IMR-90 (cell line): ENCODE measurements around the gene BTRC. TPM values are rescaled to one million over a fixed set of nuclear protein-coding genes. Genes with fewer than 3 reads are reported as not detected.
A peak's percentile ranks its signal among the peaks of the same experiment; 100 is the strongest.

Experiments used
- ATAC-seq: fragments of 200-7000 bp; cut with Tn5 transposase; 2 replicates; pipeline ENCODE4 v1.9.1; 2020; ENCODE audit warnings: low read depth, mild to moderate bottlenecking, moderate library complexity
- BruUV-seq: library from RNA; stranded (reverse); fragments of 400-500 nt; replicated peaks from 2 replicates; lab custom pipeline; 2021; lab: Mats Ljungman, UMichigan
- CTCF ChIA-PET: fragments of 300-600 bp; formaldehyde crosslinking; extraction: SDS; loops from one replicate; lab custom pipeline; 2021; ENCODE audit warnings: antibody characterized with exemption; lab: Yijun Ruan, JAX
- POLR2A ChIA-PET: fragments of 300-600 bp; sonication (Branson Sonifier 250); formaldehyde crosslinking; loops from one replicate; lab custom pipeline; 2022; ENCODE audit warnings: antibody characterized with exemption; ENCODE audit not compliant: unreplicated experiment; lab: Charles Lee
- DNase-seq: peaks from one replicate; pipeline ENCODE4 v3.0.0; 2013
- H2AFZ ChIP-seq: replicated peaks from 2 replicates; pipeline ENCODE3; 2013; ENCODE audit warnings: low read length, mild to moderate bottlenecking; ENCODE audit not compliant: poor library complexity
- H2AK5ac ChIP-seq: 2 replicates; pipeline ENCODE4 v1.6.1; 2013; ENCODE audit warnings: low read depth, low read length, inconsistent platforms
- H2AK9ac ChIP-seq: replicated peaks from 2 replicates; pipeline ENCODE3; 2013; ENCODE audit warnings: mild to moderate bottlenecking, low read depth, low read length, moderate library complexity; ENCODE audit not compliant: poor library complexity
- H2BK120ac ChIP-seq: 2 replicates; pipeline ENCODE4 v1.6.1; 2013; ENCODE audit warnings: low read depth, low read length, inconsistent platforms
- H2BK15ac ChIP-seq: 3 replicates; pipeline ENCODE4 v1.6.1; 2013; ENCODE audit warnings: low read depth, low read length, inconsistent platforms
- H2BK20ac ChIP-seq: 2 replicates; pipeline ENCODE4 v1.6.1; 2013; ENCODE audit warnings: low read depth, mild to moderate bottlenecking, inconsistent platforms, low read length, moderate library complexity
- H2BK5ac ChIP-seq: 2 replicates; pipeline ENCODE4 v1.6.1; 2013; ENCODE audit warnings: mild to moderate bottlenecking, low read depth, low read length, inconsistent platforms; ENCODE audit not compliant: poor library complexity, severe bottlenecking
- H3K14ac ChIP-seq: replicated peaks from 2 replicates; pipeline ENCODE4 v1.6.1; 2013; ENCODE audit warnings: low read depth, low read length, inconsistent platforms
- H3K18ac ChIP-seq: 2 replicates; pipeline ENCODE4 v1.6.1; 2013; ENCODE audit warnings: low read depth, low read length, control low read depth
- H3K23ac ChIP-seq: 2 replicates; pipeline ENCODE4 v1.6.1; 2013; ENCODE audit warnings: low read depth, low read length, inconsistent platforms
- H3K27ac ChIP-seq: 2 replicates; pipeline ENCODE4 v1.5.1; 2013; ENCODE audit warnings: mild to moderate bottlenecking, control low read depth, low read length; ENCODE audit not compliant: insufficient read depth
- H3K27me3 ChIP-seq: 2 replicates; pipeline ENCODE4 v1.6.1; 2013; ENCODE audit warnings: low read length; ENCODE audit not compliant: control insufficient read depth, insufficient read depth
- H3K36me3 ChIP-seq: 2 replicates; pipeline ENCODE4 v1.6.1; 2013; ENCODE audit warnings: low read length, mixed read lengths; ENCODE audit not compliant: control insufficient read depth, insufficient read depth
- H3K4ac ChIP-seq: 2 replicates; pipeline ENCODE4 v1.6.1; 2013; ENCODE audit warnings: low read depth, low read length, inconsistent platforms
- H3K4me1 ChIP-seq: 2 replicates; pipeline ENCODE4 v1.6.1; 2013; ENCODE audit warnings: low read length, mixed read lengths; ENCODE audit not compliant: control insufficient read depth, insufficient read depth
- H3K4me2 ChIP-seq: 2 replicates; pipeline ENCODE4 v1.6.1; 2013; ENCODE audit warnings: low read depth, mild to moderate bottlenecking, control low read depth, low read length, moderate library complexity
- H3K4me3 ChIP-seq: 2 replicates; pipeline ENCODE4 v1.5.1; 2013; ENCODE audit warnings: low read depth, mild to moderate bottlenecking, control low read depth, low read length, moderate library complexity; ENCODE audit not compliant: insufficient read depth
- H3K56ac ChIP-seq: 2 replicates; pipeline ENCODE4 v1.6.1; 2013; ENCODE audit warnings: low read length, inconsistent platforms; ENCODE audit not compliant: insufficient read depth; ENCODE audit errors: extremely low read depth
- H3K79me1 ChIP-seq, 2 experiments: 2 replicates each; pipeline ENCODE4 v1.6.1; 2013; ENCODE audit warnings: low read length in 2 of 2, inconsistent platforms in 1 of 2, low read depth in 1 of 2
- H3K9ac ChIP-seq: 2 replicates; pipeline ENCODE4 v1.6.1; 2013; ENCODE audit warnings: low read depth, low read length, control low read depth
- H3K9me1 ChIP-seq: 2 replicates; pipeline ENCODE4 v1.6.1; 2013; ENCODE audit warnings: low read length, inconsistent platforms; ENCODE audit not compliant: insufficient read depth
- H3K9me3 ChIP-seq: 2 replicates; pipeline ENCODE4 v1.6.1; 2013; ENCODE audit warnings: low read length; ENCODE audit not compliant: control insufficient read depth, insufficient read depth
- H4K20me1 ChIP-seq: 2 replicates; pipeline ENCODE4 v1.6.1; 2013; ENCODE audit warnings: low read length, inconsistent platforms; ENCODE audit not compliant: insufficient read depth
- H4K5ac ChIP-seq: 2 replicates; pipeline ENCODE4 v1.6.1; 2013; ENCODE audit warnings: mild to moderate bottlenecking, low read depth, low read length, control low read depth
- H4K8ac ChIP-seq, 2 experiments: 2 replicates each; pipeline ENCODE4 v1.6.1; 2013; ENCODE audit warnings: low read depth in 2 of 2, low read length in 2 of 2, control low read depth in 1 of 2, inconsistent platforms in 1 of 2
- H4K91ac ChIP-seq: 2 replicates; pipeline ENCODE4 v1.6.1; 2013; ENCODE audit warnings: low read depth, low read length, inconsistent platforms; ENCODE audit not compliant: insufficient read depth
- CEBPB ChIP-seq: IDR thresholded peaks from 2 replicates; pipeline ENCODE4 v1.6.1; 2012; ENCODE audit warnings: low read depth, low read length, improper control_type of control experiment
- POLR2A ChIP-seq: IDR thresholded peaks from 2 replicates; pipeline ENCODE4 v1.6.1; 2012; ENCODE audit warnings: mild to moderate bottlenecking, low read depth, low read length
- RAD21 ChIP-seq: IDR thresholded peaks from 2 replicates; pipeline ENCODE4 v1.6.1; 2012; ENCODE audit warnings: low read length, improper control_type of control experiment
- RCOR1 ChIP-seq: IDR thresholded peaks from 2 replicates; pipeline ENCODE4 v1.6.1; 2012; ENCODE audit warnings: mild to moderate bottlenecking, low read length, improper control_type of control experiment; ENCODE audit not compliant: insufficient replicate concordance
- WGBS, 2 experiments: methylation state at CpG; one replicate each; pipeline versions ENCODE4 v1.1.5 to v1.1.7; 2013; ENCODE audit warnings: missing lambda C conversion rate in 2 of 2; ENCODE audit not compliant: insufficient read length in 1 of 2; ENCODE audit errors: extremely low coverage in 2 of 2; 5-methylcytosine and 5-hydroxymethylcytosine counted together
- dilution Hi-C: fragments of 300-500 bp; cut with HindIII; formaldehyde crosslinking; loops from one replicate; pipeline ENCODE4 v1.14.3; 2018; ENCODE audit warnings: low sequenced_read_pairs; ENCODE audit not compliant: unreplicated experiment
- in situ Hi-C: fragments of 300-500 bp; cut with MboI; formaldehyde crosslinking; loops from 3 replicates; pipeline ENCODE4 v1.14.3; 2019; ENCODE audit warnings: low sequenced_read_pairs, inconsistent platforms, mixed read lengths
- intact Hi-C: fragments of 100-400 bp; cut with micrococcal nuclease; formaldehyde crosslinking; loops from 2 replicates; pipeline ENCODE4 v1.10.0; 2022
- polyA plus RNA-seq, 3 experiments: library from polyadenylated mRNA; depleted of rRNA; stranded (reverse); fragments of >200 nt; gene quantifications; 2 replicates each; pipeline ENCODE4 v1.2.3, GENCODE V29; 2012; ENCODE audit warnings: low replicate concordance in 1 of 3
- total RNA-seq: library from RNA; depleted of rRNA; stranded (reverse); fragments of >200 nt; gene quantifications from 2 replicates; pipeline ENCODE4 v1.2.3, GENCODE V29; 2012
- TF ChIP-seq, protein P1 (sequence below): conservative IDR thresholded peaks from 2 replicates; pipeline ENCODE4 v1.5.1; 2012; ENCODE audit warnings: mild to moderate bottlenecking, low read depth, low read length, improper control_type of control experiment

Gene BTRC
- total and polyA plus RNA-seq, 2 of the 4 experiments (the other 2 are of a cell fraction) = 7.7 to 8.4 TPM

DNA sequence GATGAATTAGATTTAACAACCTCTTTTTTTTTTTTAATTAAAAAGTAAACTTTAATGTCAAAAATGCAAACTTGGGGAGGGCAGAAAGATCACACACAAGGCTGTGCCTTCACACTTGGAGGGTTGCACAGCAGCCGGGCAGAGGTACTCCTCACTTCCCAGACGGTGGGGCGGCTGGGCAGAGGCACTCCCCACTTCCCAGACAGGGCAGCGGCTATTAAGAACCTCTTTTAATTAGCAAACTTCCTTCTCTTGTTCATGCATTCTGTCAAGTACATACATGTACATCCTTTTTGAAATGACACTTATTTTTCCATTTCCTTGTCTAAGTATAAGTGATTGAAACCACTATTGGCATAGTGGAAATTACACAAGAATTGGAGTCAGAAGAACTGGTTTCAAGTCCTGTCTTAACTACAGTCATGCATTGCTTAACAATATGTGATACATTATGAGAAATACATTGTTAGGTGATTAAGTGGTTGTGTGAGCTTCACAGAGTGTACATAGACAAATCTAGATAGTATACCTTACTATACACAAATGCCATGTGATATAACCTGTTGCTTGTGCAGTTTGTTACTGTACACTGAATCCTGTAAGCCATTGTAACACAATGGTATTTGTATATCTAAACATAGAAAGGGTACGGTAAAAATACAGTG lies 26.5 kb downstream of the BTRC start:
- H3K56ac ChIP-seq = no peak overlapping the region
- no peaks in the 10 kb centered on the region for H3K9me3 ChIP-seq
- H4K20me1 ChIP-seq = peaks cover 6% of the 10 kb centered on the region; the same call in 1 of the 2 replicates
- H3K4me1 ChIP-seq = no peaks in the 10 kb centered on the region
- H2AFZ ChIP-seq = no peak overlapping the region
- H2BK20ac ChIP-seq = no peak overlapping the region
- no peak overlapping the region for H3K4me3 ChIP-seq
- no peak overlapping the region for H3K27ac ChIP-seq
- peaks cover 12 to 29% of the 10 kb centered on the region in 2 experiments for H3K79me1 ChIP-seq
- intact Hi-C loops (no loop called here), in situ Hi-C loops (no loop called here), dilution Hi-C loops (no loop called here)
- no TSS peak for BruUV-seq
- DNase-seq = no peak
- no peak for ATAC-seq
- no peak overlapping the region for H2BK15ac ChIP-seq
- no peaks in the 10 kb centered on the region for H3K27me3 ChIP-seq
- H3K4ac ChIP-seq = no peak overlapping the region
- no peak overlapping the region for H3K9ac ChIP-seq
- no peak overlapping the region for H2AK9ac ChIP-seq
- no peak overlapping the region for H4K8ac ChIP-seq
- no peak overlapping the region for H3K23ac ChIP-seq
- TF ChIP-seq CEBPB (0 out of 2 replicates have a peak, but pooled peaks have one; percentile 6), RAD21 (no peak), POLR2A (no peak), RCOR1 (no peak)
- TF ChIP-seq, protein P1, sequence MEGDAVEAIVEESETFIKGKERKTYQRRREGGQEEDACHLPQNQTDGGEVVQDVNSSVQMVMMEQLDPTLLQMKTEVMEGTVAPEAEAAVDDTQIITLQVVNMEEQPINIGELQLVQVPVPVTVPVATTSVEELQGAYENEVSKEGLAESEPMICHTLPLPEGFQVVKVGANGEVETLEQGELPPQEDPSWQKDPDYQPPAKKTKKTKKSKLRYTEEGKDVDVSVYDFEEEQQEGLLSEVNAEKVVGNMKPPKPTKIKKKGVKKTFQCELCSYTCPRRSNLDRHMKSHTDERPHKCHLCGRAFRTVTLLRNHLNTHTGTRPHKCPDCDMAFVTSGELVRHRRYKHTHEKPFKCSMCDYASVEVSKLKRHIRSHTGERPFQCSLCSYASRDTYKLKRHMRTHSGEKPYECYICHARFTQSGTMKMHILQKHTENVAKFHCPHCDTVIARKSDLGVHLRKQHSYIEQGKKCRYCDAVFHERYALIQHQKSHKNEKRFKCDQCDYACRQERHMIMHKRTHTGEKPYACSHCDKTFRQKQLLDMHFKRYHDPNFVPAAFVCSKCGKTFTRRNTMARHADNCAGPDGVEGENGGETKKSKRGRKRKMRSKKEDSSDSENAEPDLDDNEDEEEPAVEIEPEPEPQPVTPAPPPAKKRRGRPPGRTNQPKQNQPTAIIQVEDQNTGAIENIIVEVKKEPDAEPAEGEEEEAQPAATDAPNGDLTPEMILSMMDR = no peak
- H3K18ac ChIP-seq = no peak overlapping the region
- H2BK120ac ChIP-seq = no peak overlapping the region
- CTCF ChIA-PET = no interaction called here
- H4K5ac ChIP-seq = no peak overlapping the region
- H3K4me2 ChIP-seq = no peak overlapping the region
- no peak overlapping the region for H3K14ac ChIP-seq
- H3K36me3 ChIP-seq = peaks cover 2% of the 10 kb centered on the region; the same call in 1 of the 2 replicates
- no peak overlapping the region for H2AK5ac ChIP-seq
- POLR2A ChIA-PET = no interaction called here
- no peak overlapping the region for H2BK5ac ChIP-seq
- H3K9me1 ChIP-seq = no peaks in the 10 kb centered on the region
- H4K91ac ChIP-seq = no peak overlapping the region
- 88% methylated on average over 3 of the region's 5 CpGs; no CpG with 5 or more reads in 1 of the 2 experiments for WGBS, 2 experiments
